Measurements from ENCODE around the gene ACO2.

Gene ACO2

DNA sequence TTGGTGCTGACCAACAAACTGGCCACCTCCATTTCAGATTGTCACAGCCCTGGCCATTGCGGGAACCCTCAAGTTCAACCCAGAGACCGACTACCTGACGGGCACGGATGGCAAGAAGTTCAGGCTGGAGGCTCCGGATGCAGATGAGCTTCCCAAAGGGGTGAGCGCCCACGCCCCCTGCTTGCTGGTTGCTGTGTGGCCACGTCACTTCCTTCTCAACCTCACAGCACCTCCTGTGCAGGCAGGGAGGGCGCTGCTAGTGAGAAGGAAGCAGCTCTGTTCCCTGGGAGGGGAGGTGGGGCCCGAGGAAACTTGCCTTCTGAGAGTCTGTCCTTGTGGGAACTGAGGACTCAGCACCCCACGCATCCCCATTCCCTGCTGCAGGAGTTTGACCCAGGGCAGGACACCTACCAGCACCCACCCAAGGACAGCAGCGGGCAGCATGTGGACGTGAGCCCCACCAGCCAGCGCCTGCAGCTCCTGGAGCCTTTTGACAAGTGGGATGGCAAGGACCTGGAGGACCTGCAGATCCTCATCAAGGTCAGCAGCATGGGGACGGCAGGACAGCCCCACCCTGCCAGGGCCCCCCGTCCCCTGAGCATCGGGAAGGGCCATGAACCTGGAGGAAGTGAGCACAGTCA, 56.0 kb downstream of the ACO2 start:
- DNase-seq = no peak

- no peak for DNase-seq
Observed at GRCh38 chr22:41525450-41526225, 56.7 kb downstream of the ACO2 start.

DNA sequence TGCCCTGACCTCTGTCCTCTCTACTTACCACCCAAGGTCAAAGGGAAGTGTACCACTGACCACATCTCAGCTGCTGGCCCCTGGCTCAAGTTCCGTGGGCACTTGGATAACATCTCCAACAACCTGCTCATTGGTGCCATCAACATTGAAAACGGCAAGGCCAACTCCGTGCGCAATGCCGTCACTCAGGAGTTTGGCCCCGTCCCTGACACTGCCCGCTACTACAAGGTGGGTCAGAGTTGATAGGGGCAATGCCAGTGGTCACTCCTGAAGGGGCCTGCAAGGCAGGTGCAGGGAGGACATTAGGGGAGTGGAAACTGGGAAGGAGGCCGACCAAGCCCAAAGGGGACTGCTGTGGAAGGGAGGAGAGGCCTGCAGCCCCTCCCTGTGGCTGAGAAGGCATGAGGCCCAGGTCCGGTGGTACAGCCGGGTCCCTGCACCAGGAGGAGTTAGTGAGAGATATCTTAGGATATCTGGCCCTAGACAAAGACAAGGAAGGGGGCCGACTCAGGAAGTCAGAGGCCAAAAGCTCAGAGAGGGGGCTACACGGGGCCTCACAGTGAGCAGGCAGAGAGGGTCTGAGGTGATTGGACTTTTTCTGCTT, 57.4 kb downstream of the ACO2 start:
- DNase-seq = no peak

DNA sequence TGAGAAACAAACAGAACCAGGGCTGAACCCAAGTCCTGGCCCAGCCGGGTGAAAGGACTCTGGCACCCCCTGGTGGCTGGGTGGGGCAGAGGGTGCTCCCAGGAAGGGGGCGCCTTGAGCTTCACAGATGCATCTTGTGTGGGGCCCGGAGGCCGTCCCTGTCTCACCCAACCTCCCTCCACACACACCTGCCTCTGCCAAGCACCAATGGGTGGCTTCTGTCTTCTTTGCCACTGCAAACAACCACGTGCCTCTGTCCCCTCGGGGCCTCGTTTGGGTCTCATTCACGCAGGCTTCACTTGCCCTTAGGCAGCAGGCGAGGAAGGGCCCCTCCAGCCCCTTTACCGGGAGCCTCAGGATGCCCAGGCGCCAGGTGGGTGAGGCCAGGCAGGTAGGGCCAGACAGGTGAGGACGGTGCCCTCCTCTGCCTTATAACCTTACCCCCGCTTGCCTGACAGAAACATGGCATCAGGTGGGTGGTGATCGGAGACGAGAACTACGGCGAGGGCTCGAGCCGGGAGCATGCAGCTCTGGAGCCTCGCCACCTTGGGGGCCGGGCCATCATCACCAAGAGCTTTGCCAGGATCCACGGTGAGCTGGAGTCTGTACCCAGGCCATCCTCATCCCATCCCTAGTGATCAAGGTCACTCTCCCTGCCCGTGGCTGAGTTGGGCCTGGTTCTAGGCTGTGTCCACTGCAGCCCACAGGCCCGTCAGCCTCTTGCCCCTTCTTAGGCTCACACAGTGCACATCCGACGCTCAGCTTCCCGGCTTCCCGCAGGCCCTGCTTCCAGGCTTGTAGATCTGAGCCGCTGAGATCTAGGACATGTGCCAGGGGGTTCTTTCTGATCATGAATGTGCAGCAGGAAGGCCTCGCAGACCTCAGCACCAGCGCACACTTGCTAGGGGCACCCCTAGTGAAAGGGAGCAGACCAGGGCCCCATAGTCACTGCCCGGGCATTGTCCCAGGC, 58.2 kb downstream of the ACO2 start:
- DNase-seq = no peak

DNA sequence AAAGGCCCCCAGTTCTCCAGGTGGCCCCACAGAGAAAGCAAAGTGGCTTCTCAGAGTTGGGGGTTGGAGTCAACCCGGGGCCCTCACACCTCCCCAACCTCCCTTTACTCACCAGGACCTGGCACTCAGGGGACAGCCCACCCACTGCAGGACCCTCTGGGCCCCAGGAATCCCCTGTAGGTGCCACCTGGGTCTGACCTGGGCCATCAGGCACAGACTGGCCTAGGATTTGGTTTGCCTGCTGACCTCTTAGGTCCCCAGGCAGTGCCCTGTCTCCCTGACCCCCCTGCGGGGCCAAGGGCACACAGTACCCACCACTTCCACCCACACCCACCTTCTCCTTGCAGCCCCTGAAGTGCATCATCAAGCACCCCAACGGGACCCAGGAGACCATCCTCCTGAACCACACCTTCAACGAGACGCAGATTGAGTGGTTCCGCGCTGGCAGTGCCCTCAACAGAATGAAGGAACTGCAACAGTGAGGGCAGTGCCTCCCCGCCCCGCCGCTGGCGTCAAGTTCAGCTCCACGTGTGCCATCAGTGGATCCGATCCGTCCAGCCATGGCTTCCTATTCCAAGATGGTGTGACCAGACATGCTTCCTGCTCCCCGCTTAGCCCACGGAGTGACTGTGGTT, 59.3 kb downstream of the ACO2 start:
- DNase-seq = no peak

GRCh38 chr22:41528938-41529561, 60.1 kb downstream of the ACO2 start:
- DNase-seq = no peak

GRCh38 chr22:41530890-41531714, 62.2 kb downstream of the ACO2 start:
- no peak for DNase-seq

GRCh38 chr22:41531715-41532477, 63.0 kb downstream of the ACO2 start:
- no peak for DNase-seq

DNA sequence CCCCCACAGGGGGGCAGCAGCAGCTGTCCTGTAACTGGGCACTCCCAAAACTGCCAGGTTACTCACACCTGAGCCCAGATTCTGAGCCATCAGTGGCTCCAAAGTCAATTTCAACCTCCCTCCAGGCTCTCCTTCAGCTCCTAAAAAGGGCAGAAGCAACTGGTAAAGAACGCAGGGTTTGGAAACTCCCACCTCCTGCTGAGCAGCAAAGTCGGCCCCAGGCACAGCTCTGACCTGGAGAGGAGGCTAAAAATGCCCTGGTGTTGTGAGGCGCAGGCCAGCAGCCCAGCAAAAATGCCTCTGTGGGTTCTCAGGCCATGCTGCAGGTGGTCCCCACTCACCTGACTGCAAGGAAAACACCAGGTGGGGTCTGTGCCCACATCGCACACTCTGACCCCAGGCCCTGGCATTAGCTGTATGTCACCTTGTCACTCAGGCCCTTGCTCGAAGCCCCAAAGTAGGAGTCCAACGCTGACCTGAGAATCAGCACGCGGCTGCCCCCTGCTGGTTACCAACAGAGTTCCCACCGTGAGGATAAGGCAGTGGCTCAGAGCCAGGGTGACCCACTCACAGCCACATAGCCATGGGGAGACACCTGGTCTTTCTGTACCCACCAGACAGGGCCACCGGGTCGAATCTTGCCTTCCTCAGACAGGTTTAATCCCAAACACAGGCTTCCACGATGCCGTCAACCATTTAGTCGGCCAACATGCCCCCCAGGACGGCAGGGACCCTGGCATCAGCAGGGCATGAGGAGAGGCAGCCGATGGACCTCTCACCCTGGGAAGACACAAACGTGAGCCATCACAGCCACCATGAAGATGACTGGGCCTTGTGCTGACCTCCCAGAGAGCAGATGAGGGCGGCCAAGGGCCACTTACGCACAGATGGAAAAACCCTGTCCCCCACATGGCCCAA, 64.2 kb downstream of the ACO2 start:
- no peak for DNase-seq

DNA sequence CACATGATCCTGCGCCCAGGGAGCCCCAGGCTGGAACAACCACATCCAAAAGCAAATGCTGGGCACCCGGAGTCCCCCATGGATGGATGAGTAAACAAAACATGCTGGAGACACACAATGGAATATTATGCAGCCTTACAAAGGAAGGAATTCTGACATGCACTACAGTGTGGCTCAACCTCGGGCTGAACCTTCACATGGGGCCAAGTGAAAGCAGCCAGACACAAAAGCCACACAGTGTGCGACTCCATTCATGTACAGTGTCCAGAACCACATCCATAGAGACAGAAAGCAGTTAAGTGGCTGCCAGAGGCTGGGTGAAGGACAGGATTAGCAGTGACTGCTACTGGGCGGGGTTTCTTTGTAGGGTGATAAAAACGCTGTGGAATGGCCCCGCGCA, 65.3 kb downstream of the ACO2 start:
- no peak for DNase-seq

GRCh38 chr22:41535244-41535643, 66.3 kb downstream of the ACO2 start:
- DNase-seq = no peak

GRCh38 chr22:41537203-41537602, 68.3 kb downstream of the ACO2 start:
- DNase-seq = no peak

GRCh38 chr22:41538583-41538982, 69.7 kb downstream of the ACO2 start:
- DNase-seq = no peak

- no peak for DNase-seq
Observed at GRCh38 chr22:41539146-41540005, 70.5 kb downstream of the ACO2 start.

DNA sequence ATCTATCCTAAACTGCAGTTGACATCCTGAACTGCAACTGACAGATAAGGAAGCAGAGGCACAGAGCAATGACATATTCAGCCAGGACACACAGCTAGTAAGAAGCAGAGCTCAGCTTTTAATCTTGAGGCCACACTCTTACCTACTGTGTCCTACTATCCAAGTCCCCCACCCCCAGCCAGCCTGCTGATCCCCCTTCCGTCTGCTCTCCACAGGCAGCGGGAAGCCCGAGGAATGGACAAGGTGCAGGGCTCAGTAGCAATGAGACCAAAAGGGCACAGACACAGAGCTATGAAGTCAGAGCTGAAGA, 71.0 kb downstream of the ACO2 start:
- DNase-seq = no peak

DNA sequence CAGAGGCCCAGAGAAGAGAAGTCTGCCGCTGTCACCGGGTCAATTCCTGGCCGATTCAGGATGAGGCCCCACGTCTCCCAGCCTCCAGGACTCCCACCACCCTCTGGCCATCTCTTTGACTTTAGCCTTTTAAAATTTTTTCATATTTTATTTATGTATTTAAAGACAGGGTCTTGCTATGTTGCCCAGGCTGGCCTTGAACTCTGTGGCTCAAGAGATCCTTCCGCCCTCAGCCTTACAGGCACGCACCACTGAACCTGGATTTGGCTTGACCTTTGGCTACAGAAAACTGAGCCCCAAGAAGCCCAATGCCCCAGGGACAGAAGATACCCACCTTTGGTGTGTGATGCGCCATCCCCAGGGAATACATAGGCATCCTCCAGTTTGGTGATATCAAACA, 71.4 kb downstream of the ACO2 start:
- no peak for DNase-seq

GRCh38 chr22:41541484-41541883, 72.6 kb downstream of the ACO2 start:
- no peak for DNase-seq

- DNase-seq = no peak
Observed at GRCh38 chr22:41542224-41542623, 73.3 kb downstream of the ACO2 start.
